ENCODE data around the gene KRTAP4-3. TPM values are rescaled to one million over a fixed set of nuclear protein-coding genes. Genes with fewer than 3 reads are reported as not detected.
A peak's percentile ranks its signal among the peaks of the same experiment; 100 is the strongest.
"Not testable (repeated sequence)": the region's sequence is repeated elsewhere in the genome, so short reads cannot be mapped to it uniquely, and the experiment has no call there.

The KRTAP4-3 gene
- not detected for polyA plus RNA-seq
- long read RNA-seq, donor 1, result 0 reads
- long read RNA-seq, donor 2, result 0 reads
- long read RNA-seq, donor 3, result 0 reads
- long read RNA-seq, donor 4, result 0 reads
- long read RNA-seq, donor 5, result 0 reads
- long read RNA-seq, donor 6, result 0 reads
- long read RNA-seq, donor 7, result 0 reads
- long read RNA-seq, donor 8, result 0 reads
- long read RNA-seq, donor 9, result 0 reads
- long read RNA-seq, donor 10, result 0 reads

GRCh38 chr17:41168121-41168520 is at the start of gene KRTAP4-3:
KRTAP4-3 (minus strand) TSS chr17:41168221; CDS start chr17:41168172, 49 bp downstream.
- H3K27me3 ChIP-seq (ENCODE audit: control insufficient read depth in 3 of 3, insufficient read depth in 3 of 3, low read length in 3 of 3), result peaks cover 2 to 15% (median 4%) of the 10 kb centered on the region in 3 donors
- H3K36me3 ChIP-seq (ENCODE audit: control insufficient read depth in 3 of 3, insufficient read depth in 2 of 3, low read depth in 1 of 3, low read length in 3 of 3), result no peaks in the 10 kb centered on the region
- FAIRE-seq (no peak), DNase-seq (no peak)
- H3K4me3 ChIP-seq (ENCODE audit: low read depth in 1 of 3, low read length in 3 of 3), result no peak within 1 kb of the TSS
- no peak within 1 kb of the TSS for H3K27ac ChIP-seq (ENCODE audit: low read depth in 1 of 3, low read length in 2 of 3)
- no peaks in the 10 kb centered on the region for H3K4me1 ChIP-seq (ENCODE audit: control insufficient read depth in 3 of 3, insufficient read depth in 2 of 3, low read depth in 1 of 3, low read length in 2 of 3)
- no peaks in the 10 kb centered on the region for H3K9me3 ChIP-seq (ENCODE audit: control insufficient read depth in 2 of 2, insufficient read depth in 1 of 2, low read depth in 1 of 2, low read length in 1 of 2)
- 69 to 70% (median 70%) methylated on average over 1 of the region's 1 CpG for WGBS, 3 donors

- 70 to 76% (median 70%) methylated on average over 1 of the region's 1 CpG for WGBS, 3 donors
- no peaks in the 10 kb centered on the region for H3K9me3 ChIP-seq (ENCODE audit: control insufficient read depth in 2 of 2, insufficient read depth in 1 of 2, low read depth in 1 of 2, low read length in 1 of 2)
- peaks cover 0 to 11% (median 4%) of the 10 kb centered on the region in 3 donors for H3K27me3 ChIP-seq (ENCODE audit: control insufficient read depth in 3 of 3, insufficient read depth in 3 of 3, low read length in 3 of 3)
- no peaks in the 10 kb centered on the region for H3K4me1 ChIP-seq (ENCODE audit: control insufficient read depth in 3 of 3, insufficient read depth in 2 of 3, low read depth in 1 of 3, low read length in 2 of 3)
- no peaks in the 10 kb centered on the region for H3K36me3 ChIP-seq (ENCODE audit: control insufficient read depth in 3 of 3, insufficient read depth in 2 of 3, low read depth in 1 of 3, low read length in 3 of 3)
- no peak overlapping the region for H3K4me3 ChIP-seq (ENCODE audit: low read depth in 1 of 3, low read length in 3 of 3)
- no peak for DNase-seq
- H3K27ac ChIP-seq (ENCODE audit: low read depth in 1 of 3, low read length in 2 of 3), result no peak overlapping the region
- FAIRE-seq, result no peak
Observed at GRCh38 chr17:41215681-41216080, 47.7 kb upstream of the KRTAP4-3 start.

DNA sequence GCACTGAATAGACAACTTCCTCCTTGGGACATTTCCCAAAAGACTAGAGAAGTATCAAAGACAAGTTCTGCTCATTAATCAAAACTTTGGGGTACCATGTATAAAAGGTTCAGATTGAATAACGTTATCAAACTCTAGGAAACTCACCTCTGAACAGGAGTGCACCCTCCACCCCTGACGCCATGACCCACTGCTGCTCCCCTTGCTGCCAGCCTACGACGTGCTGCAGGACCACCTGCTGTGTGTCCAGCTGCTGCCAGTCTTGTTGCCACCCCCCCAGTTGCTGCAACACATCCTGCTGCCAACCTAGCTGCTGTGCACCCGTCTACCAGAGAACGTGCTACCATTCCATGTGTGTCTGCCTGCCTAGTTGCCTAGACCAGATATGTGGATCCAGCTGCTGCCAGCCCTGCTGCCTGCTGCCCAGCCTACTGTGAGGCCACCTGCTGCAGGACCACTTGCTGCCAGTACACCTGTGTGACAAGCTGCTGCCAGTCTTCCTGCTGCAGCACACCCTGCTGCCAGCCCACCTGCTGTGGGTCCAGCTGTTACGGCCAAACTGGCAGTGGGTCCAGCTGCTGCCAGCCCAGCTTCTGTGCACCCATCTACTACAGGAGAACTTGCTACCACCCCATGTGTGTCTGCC is 44.6 kb upstream of the KRTAP4-3 start:
- Histone ChIP-seq H3K36me3 (ENCODE audit: control insufficient read depth in 3 of 3, insufficient read depth in 2 of 3, low read depth in 1 of 3, low read length in 3 of 3) (no peaks in the 10 kb centered on the region), H3K4me1 (ENCODE audit: control insufficient read depth in 3 of 3, insufficient read depth in 2 of 3, low read depth in 1 of 3, low read length in 2 of 3) (no peaks in the 10 kb centered on the region), H3K4me3 (ENCODE audit: low read depth in 1 of 3, low read length in 3 of 3) (no peak overlapping the region), H3K9me3 (ENCODE audit: control insufficient read depth in 2 of 2, insufficient read depth in 1 of 2, low read depth in 1 of 2, low read length in 1 of 2) (no peaks in the 10 kb centered on the region), H3K27me3 (ENCODE audit: control insufficient read depth in 3 of 3, insufficient read depth in 3 of 3, low read length in 3 of 3) (peaks cover 4 to 11% (median 5%) of the 10 kb centered on the region in 3 donors), H3K27ac (ENCODE audit: low read depth in 1 of 3, low read length in 2 of 3) (no peak overlapping the region)
- WGBS, 3 donors, result 41 to 75% (median 60%) methylated on average over 7 of the region's 7 CpGs
- DNase-seq (no peak), FAIRE-seq (no peak)

GRCh38 chr17:41211845-41212466 is 43.9 kb upstream of the KRTAP4-3 start:
- peak; percentile 6 to 9 for DNase-seq
- Histone ChIP-seq H3K4me1 (ENCODE audit: control insufficient read depth in 3 of 3, insufficient read depth in 2 of 3, low read depth in 1 of 3, low read length in 2 of 3) (no peaks in the 10 kb centered on the region), H3K27me3 (ENCODE audit: control insufficient read depth in 3 of 3, insufficient read depth in 3 of 3, low read length in 3 of 3) (peaks cover 4 to 11% (median 5%) of the 10 kb centered on the region in 3 donors), H3K27ac (ENCODE audit: low read depth in 1 of 3, low read length in 2 of 3) (no peak overlapping the region), H3K36me3 (ENCODE audit: control insufficient read depth in 3 of 3, insufficient read depth in 2 of 3, low read depth in 1 of 3, low read length in 3 of 3) (no peaks in the 10 kb centered on the region), H3K9me3 (ENCODE audit: control insufficient read depth in 2 of 2, insufficient read depth in 1 of 2, low read depth in 1 of 2, low read length in 1 of 2) (no peaks in the 10 kb centered on the region), H3K4me3 (ENCODE audit: low read depth in 1 of 3, low read length in 3 of 3) (no peak overlapping the region)
- 14 to 33% (median 21%) methylated on average over 1 of the region's 1 CpG for WGBS, 3 donors
- FAIRE-seq, result no peak

- no peaks in the 10 kb centered on the region for H3K4me1 ChIP-seq (ENCODE audit: control insufficient read depth in 3 of 3, insufficient read depth in 2 of 3, low read depth in 1 of 3, low read length in 2 of 3)
- no peaks in the 10 kb centered on the region for H3K27me3 ChIP-seq (ENCODE audit: control insufficient read depth in 3 of 3, insufficient read depth in 3 of 3, low read length in 3 of 3)
- H3K9me3 ChIP-seq (ENCODE audit: control insufficient read depth in 2 of 2, insufficient read depth in 1 of 2, low read depth in 1 of 2, low read length in 1 of 2), result no peaks in the 10 kb centered on the region
- no peaks in the 10 kb centered on the region for H3K36me3 ChIP-seq (ENCODE audit: control insufficient read depth in 3 of 3, insufficient read depth in 2 of 3, low read depth in 1 of 3, low read length in 3 of 3)
- 49 to 59% (median 51%) methylated on average over 4 to 5 of the region's 5 CpGs for WGBS, 3 donors
- H3K4me3 ChIP-seq (ENCODE audit: low read depth in 1 of 3, low read length in 3 of 3), result no peak overlapping the region
- FAIRE-seq (no peak), DNase-seq (no peak)
- no peak overlapping the region for H3K27ac ChIP-seq (ENCODE audit: low read depth in 1 of 3, low read length in 2 of 3)
Observed at GRCh38 chr17:41199421-41200078, 31.5 kb upstream of the KRTAP4-3 start.

DNA sequence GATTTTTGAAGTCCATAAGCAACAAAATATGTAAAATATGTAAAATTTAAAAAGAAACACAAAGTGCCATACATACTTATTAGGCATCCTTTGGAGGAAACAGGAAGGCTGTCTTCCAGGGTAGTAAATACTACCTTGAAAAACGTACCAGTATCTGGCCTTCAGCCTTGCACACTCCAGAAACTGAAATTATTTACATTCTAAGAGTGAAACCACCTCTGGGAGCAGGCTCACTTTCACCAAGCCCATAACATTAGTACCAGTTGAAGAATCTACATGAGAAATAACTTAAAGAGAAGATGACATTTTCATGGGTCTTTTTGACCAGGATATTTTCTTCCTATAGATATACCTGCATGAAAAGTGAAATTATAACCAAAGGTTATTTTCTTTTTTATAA is 28.0 kb upstream of the KRTAP4-3 start:
- 7 to 24% (median 9%) methylated on average over 1 of the region's 1 CpG for WGBS, 3 donors
- FAIRE-seq (no peak), DNase-seq (no peak)

GRCh38 chr17:41190328-41190727 is 22.3 kb upstream of the KRTAP4-3 start:
- WGBS, 3 donors, result 77 to 90% (median 78%) methylated on average over 3 of the region's 3 CpGs
- DNase-seq (no peak), FAIRE-seq (no peak)
- no peaks in the 10 kb centered on the region for H3K9me3 ChIP-seq (ENCODE audit: control insufficient read depth in 2 of 2, insufficient read depth in 1 of 2, low read depth in 1 of 2, low read length in 1 of 2)
- no peaks in the 10 kb centered on the region for H3K36me3 ChIP-seq (ENCODE audit: control insufficient read depth in 3 of 3, insufficient read depth in 2 of 3, low read depth in 1 of 3, low read length in 3 of 3)
- H3K27me3 ChIP-seq (ENCODE audit: control insufficient read depth in 3 of 3, insufficient read depth in 3 of 3, low read length in 3 of 3), result peaks cover 0 to 25% (median 2%) of the 10 kb centered on the region in 3 donors
- H3K27ac ChIP-seq (ENCODE audit: low read depth in 1 of 3, low read length in 2 of 3), result no peak overlapping the region
- no peaks in the 10 kb centered on the region for H3K4me1 ChIP-seq (ENCODE audit: control insufficient read depth in 3 of 3, insufficient read depth in 2 of 3, low read depth in 1 of 3, low read length in 2 of 3)
- H3K4me3 ChIP-seq (ENCODE audit: low read depth in 1 of 3, low read length in 3 of 3), result no peak overlapping the region

More for the DNA sequence above, 28.0 kb upstream of the KRTAP4-3 start:
- Histone ChIP-seq H3K4me1 (ENCODE audit: control insufficient read depth in 3 of 3, insufficient read depth in 2 of 3, low read depth in 1 of 3, low read length in 2 of 3) (no peaks in the 10 kb centered on the region), H3K27me3 (ENCODE audit: control insufficient read depth in 3 of 3, insufficient read depth in 3 of 3, low read length in 3 of 3) (peaks cover 0 to 3% (median 2%) of the 10 kb centered on the region in 3 donors), H3K36me3 (ENCODE audit: control insufficient read depth in 3 of 3, insufficient read depth in 2 of 3, low read depth in 1 of 3, low read length in 3 of 3) (no peaks in the 10 kb centered on the region), H3K27ac (ENCODE audit: low read depth in 1 of 3, low read length in 2 of 3) (no peak overlapping the region), H3K4me3 (ENCODE audit: low read depth in 1 of 3, low read length in 3 of 3) (no peak overlapping the region), H3K9me3 (ENCODE audit: control insufficient read depth in 2 of 2, insufficient read depth in 1 of 2, low read depth in 1 of 2, low read length in 1 of 2) (no peaks in the 10 kb centered on the region)

DNA sequence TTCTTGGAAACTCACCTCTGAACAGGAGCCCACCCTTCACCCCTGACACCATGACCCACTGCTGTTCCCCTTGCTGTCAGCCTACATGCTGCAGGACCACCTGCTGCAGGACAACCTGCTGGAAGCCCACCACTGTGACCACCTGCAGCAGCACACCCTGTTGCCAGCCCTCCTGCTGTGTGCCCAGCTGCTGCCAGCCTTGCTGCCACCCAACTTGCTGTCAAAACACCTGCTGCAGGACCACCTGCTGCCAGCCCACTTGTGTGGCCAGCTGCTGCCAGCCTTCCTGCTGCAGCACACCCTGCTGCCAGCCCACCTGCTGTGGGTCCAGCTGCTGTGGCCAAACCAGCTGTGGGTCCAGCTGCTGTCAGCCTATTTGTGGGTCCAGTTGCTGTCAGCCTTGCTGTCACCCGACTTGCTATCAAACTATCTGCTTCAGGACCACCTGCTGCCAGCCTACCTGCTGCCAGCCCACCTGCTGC is 21.9 kb upstream of the KRTAP4-3 start, which contains the start of gene KRTAP9-1:
Gene KRTAP9-1 (plus strand): TSS at position 51 of the 482 bp plus-strand sequence. CDS start 0 bp downstream, at position 51.
- not testable (repeated sequence) for FAIRE-seq; H3K36me3 ChIP-seq (ENCODE audit: control insufficient read depth in 3 of 3, insufficient read depth in 2 of 3, low read depth in 1 of 3, low read length in 3 of 3); H3K27ac ChIP-seq (ENCODE audit: low read depth in 1 of 3, low read length in 2 of 3); H3K9me3 ChIP-seq (ENCODE audit: control insufficient read depth in 2 of 2, insufficient read depth in 1 of 2, low read depth in 1 of 2, low read length in 1 of 2); H3K4me3 ChIP-seq (ENCODE audit: low read depth in 1 of 3, low read length in 3 of 3); H3K4me1 ChIP-seq (ENCODE audit: control insufficient read depth in 3 of 3, insufficient read depth in 2 of 3, low read depth in 1 of 3, low read length in 2 of 3); DNase-seq
- 18 to 60% (median 50%) methylated on average over 1 of the region's 1 CpG for WGBS, 3 donors
- H3K27me3 ChIP-seq (ENCODE audit: control insufficient read depth in 3 of 3, insufficient read depth in 3 of 3, low read length in 3 of 3), result peaks cover 0 to 25% (median 2%) of the 10 kb centered on the region in 3 donors

Data from small intestine (tissue), 16 donors.